NCI-H748 (cell line): ENCODE results near the gene EMCN.
"Not testable (repeated sequence)": the region's sequence is repeated elsewhere in the genome, so short reads cannot be mapped to it uniquely, and the experiment has no call there.

ENCODE experiments used
- DNase-seq: peaks from one replicate; lab custom pipeline; 2025; ENCODE audit not compliant: unreplicated experiment; lab: John Stamatoyannopoulos, UW

EMCN gene

DNA sequence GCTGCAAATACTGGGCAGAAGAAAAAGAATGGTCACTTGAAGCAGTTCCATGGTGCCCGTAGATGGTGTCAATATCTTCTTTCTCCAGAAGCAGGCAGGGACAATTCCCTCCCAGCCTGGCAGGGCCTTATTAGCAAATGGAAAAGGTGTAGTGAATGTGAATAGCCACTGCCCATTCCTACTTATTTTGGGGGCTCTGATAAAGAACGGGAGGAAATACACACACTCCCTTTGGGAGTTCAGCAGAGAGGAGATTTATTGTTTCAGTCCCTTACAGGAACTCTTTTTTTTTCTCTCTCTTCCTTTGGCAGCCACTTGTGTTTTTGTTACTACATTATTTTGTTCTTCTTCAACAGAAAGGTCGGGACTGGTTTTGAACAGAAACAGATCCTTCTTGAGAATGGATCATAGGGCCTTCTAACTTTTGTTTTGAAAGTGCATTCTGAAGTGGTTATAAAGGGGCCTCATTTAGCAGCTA is at the start of gene EMCN:
EMCN (minus strand) TSS at position 159 of the 478 bp plus-strand sequence; CDS start at position 51, 108 bp downstream.
- DNase-seq: no peak

GRCh38 chr4:100566396-100566795 is 48.6 kb upstream of the EMCN start:
- DNase-seq: no peak

DNA sequence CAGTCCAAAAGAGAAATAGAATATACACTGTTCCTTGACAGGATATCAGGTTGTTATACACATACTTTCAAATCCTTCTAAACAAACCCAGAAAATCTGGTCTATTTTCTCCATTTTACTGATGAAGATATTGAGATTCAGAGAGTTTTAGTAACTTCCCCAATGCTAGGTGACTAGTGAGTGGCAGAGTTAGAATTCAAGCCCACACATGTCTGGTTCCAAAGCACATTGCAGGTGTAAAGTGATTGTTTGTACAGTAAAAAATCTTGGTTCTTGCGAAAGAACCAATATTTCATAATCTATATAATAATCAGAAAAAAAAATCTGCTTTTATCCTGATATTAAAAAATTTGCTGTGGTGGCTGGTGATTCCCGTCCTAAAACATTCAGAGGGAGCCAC is 39.5 kb upstream of the EMCN start:
- no peak for DNase-seq

DNA sequence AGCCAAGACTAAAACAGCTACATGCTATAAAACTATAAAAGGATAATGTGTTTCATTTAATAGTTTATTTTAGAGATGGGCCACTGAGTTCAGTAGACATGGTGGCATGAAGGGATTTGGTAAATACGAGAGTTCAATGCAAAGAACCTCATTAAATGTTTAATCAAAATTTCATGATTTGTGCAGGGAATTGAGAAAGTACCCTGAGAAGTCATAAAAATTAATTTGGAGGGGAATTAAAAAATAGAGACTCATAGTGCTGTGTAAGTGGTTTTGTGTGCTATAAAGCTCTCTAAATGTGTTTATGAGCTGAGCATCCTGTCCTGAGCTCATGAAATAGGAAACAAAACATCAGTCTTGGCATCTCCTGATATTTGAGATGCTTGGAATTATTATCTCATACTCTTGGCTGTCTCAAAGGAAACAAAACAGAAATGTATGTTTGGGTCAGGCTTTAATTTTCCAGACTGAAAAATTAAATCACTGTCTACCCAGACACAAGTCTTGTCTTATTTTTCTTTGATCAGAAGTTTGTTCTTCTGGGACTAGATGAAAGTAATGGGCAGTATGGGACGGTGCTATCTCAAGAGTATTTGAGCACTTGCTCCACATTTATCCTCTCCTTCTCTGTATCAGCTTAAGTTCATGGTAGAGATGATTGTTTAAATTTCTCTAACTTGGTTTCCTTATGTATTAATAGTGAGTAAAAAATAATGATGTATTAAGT is 38.0 kb upstream of the EMCN start:
- no peak for DNase-seq

DNA sequence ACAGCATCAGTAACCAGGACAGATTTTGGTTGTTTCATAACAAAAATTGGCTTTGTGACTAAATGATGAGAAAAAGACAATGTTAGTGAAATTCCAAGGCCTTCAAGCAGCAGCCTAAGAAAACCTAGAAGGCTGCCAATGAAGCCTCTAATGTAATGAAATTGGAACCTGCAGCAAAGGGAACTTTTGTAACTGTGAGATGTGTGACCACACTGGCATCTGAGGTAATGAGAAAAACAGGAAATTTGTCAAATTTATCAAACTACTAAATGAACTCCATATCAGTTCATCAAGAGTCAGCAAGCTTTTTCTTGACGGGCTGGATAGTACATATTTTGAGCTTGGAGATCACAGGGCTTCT is 30.4 kb upstream of the EMCN start:
- DNase-seq: no peak

DNA sequence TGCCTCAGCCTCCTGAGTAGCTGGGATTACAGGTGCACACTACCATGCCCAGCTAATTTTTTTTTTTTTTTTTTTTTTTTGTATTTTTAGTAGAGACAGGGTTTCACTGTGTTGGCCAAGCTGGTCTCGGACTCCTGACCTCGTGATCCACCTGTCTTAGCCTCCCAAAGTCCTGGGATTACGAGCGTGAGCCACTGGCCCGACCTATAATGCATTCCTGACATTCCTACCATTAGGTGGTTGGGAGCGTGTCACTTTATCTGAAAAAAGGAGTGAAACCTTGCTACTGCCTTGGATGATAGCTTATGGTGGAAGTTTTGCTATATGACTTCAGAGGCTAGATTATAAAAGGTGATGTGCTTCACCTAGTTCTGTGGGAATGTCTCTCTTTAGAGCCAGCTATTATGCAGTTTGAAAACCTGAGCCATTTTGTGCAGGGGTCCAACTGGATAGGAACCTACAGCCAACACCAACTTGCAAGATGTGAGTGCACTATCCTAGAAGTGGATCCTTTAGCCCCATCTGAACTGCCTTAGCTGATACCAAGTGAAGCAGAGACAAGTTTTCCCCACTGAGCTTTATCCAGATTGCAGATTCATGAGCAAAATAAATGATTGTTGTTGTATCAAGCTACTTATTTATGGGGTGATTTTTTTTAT is 29.8 kb upstream of the EMCN start:
- no peak for DNase-seq

DNA sequence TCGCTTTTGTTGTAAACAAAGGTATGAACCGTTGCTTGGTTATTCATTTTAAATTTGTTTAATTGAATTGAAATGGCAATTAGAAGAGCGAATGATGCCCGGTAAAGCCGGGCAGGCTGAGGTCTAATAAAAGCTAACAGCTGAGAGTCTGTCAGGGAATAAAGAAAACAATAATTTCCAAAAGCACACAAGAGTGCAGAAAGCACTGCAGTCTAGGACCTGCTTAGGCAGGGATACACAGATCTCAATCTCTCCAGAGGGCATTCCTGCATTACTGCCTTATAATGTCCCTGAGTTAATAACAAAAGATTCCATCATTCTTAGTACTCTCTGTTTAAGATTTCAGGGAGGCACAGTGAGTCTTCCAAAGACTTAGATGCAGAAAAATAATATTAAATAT is 27.6 kb upstream of the EMCN start:
- DNase-seq: peak; percentile 3

DNA sequence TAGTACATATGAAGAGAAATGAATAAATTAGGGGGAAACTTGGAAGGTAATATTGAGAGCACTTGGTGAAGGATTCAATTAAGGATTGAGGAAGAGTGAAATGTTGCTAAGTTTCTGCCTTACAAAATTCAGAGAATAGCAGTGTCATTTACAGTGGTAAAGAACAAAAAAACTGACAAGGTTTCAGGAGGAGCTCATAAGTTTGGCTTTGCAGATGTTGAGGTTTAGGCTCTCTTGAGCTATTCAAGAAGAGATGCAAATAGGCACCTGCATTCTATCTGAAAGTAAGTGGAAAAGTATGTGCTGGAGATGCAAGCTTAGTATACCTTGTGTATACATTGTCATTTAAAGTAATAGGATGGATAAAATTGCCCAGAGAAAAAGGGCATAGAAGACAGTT is 22.3 kb upstream of the EMCN start:
- DNase-seq: no peak

GRCh38 chr4:100539706-100540105 is 21.9 kb upstream of the EMCN start:
- no peak for DNase-seq

- DNase-seq: no peak
These were observed 15.9 kb upstream of the EMCN start for GRCh38 chr4:100533741-100534140.

- DNase-seq: not testable (repeated sequence)
These were observed 12.3 kb upstream of the EMCN start for GRCh38 chr4:100530161-100530560.

DNA sequence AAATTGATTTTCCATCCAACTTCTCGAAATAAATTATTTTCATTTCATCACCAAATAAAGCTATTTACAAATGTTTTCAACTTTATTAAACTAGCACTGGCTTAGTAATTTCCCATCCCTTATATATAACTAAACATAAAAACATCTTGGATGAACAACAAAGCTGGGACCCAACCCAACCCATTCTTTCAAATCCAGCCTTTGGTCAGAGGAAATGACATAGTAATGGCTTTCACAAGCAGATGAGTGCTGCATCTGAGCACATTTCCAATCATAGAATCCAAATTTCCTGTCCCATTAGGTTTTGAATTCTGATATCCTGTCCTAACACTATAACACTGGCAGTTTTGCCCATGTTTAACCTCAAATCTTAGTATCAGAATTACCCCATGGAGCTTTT is 7.9 kb upstream of the EMCN start:
- DNase-seq: no peak

DNA sequence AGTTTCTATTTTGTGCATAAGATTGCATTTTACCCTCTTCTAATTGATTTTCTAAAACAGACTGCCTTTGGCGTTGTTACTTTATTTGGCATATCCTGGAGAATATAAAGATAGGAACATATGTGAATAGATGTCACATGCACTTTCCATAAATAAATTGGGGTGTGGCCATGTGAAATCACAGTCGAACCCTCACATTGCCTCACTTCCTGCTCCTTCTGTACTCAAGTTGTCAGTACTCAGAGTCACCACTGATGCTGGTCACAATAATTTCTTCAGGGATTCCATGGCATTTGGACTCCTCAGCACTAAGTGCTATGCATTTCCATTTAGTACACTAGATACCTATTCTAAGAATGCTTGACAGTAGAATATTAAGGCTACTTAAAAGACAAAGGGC is 1.4 kb upstream of the EMCN start:
- DNase-seq: no peak

DNA sequence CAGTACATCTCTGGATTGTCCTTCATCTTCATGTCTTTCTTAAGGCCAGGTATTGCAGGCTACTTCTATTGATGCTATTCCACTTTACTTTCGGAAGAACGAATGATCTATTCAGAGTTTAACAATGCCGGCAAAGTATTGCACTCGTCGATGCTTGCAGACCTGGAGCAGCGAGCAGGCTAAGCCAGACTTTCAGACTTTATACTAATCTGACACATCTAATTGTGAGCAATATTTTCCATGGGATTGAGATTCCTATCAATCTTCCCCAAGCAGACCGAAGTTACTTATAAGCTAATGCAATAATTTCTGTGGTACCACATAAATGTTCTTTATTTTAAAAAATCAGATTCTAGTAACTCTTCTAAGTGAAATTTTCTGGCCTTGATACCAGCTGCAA is 1.6 kb downstream of the EMCN start:
- DNase-seq: no peak

DNA sequence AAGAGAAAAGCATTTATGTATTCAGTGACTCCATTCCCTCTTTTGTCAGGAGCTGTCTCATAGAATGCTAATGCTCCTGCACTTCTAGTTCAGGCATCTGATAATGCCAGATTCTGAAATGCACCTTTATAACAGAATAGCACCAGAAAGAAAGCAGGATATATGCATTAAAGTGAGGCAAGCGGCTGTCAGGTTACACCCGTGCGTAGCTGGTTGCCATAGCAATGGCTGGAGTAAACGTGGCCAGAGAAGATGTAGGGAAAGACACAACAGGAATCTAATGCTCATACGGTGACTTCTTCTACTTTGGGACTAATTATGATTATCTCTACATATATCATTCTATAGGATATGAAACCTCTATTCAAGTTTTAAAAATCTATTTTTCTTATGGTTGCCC is 5.9 kb downstream of the EMCN start:
- DNase-seq: peak; percentile 61

- no peak for DNase-seq
These were observed 7.3 kb downstream of the EMCN start for GRCh38 chr4:100510551-100510950.

DNA sequence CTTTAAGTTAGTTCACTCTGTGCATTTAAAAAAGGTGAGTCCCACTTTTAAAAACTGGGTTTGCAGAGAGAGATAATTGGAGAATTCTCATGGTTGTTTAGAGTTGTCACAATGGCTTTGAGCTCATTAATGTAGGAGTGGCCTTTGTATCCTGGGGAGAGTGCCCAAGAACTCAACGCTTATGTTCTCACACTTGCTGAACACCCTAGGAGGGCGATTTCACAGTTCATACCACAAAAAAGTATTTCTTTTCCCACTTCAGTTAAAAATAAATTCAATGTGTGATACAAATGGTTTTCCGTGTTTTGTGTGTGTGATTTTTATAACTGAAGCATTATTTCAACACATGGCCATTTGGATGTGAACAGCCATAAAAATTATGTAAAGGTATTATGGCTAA is 8.4 kb downstream of the EMCN start:
- no peak for DNase-seq

DNA sequence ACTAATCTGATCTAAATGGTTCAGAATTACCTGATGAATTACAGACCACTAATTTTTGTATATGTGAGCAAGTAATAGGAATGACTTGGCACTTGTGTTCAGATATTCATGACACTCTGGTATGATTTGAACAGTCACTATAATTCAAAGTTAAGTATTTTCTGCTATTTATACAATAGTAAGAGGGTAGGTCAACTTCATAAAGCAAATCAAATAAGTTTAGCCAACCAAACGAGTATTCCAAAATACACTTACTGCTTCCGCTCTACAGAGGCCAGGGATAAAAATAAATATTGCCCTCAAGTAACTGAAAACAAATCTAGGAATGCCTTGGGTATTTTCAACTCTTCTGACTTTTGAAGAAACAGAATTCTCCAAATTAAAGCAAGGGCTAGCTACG is 9.1 kb downstream of the EMCN start:
- no peak for DNase-seq

DNA sequence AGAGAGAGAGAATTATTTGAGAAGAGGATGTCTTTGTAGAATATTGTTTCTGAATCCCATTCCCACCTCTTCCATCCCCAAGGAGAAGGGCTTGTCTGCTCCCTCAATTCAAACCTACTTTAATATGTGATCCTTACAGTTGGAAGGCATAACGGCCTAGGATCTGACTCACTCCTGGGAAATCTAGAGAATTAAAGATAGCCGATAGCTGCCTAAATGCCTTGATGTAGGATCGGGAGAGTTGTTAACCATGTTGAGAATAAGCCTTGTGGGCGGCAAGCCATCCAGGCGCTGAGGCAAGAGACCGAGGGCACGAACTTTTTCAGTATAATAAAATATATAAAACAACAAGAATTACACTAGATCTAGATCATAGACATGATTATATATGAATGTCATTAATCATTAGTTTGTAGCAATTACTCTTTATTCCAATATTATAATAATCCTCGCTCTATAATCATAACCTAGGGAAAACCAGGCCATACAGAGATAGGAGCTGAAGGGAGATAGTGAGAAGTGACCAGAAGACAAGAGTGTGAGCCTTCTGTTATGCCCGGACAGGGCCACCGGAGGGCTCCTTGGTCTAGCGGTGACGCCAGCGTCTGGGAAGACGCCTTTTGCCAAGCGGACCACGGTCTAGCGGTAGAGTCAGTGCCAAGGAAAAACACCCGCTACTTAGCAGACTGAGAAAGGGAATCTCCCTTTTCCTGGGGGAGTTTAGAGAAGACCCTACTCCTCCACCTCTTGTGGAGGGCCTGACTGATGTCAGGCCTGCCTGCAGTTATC is 13.5 kb downstream of the EMCN start:
- no peak for DNase-seq

- no peak for DNase-seq
These were observed 20.0 kb downstream of the EMCN start for GRCh38 chr4:100497791-100498190.

- no peak for DNase-seq
These were observed 22.7 kb downstream of the EMCN start for GRCh38 chr4:100495074-100495473.

DNA sequence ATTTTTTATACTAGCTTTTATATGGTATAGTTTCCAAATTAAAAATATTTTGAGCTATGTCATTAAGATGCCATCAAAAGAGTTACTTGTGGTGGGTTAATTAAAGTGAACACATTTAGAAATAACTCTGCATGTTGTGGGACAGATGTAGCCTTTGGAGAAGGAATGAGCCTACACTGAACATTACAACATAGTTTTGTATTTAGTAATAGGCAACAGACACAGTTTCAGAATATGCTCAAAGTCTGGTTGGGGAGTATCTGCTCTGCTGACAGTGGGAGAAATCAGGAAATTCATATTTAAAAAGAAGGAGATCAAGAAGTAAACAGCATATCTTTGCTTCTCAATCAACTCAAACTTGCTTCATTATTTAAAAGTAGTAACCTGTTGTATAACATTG is 23.7 kb downstream of the EMCN start:
- DNase-seq: no peak
